ENCODE measurements around the gene LPAR1.
"Not testable (repeated sequence)": the region's sequence is repeated elsewhere in the genome, so short reads cannot be mapped to it uniquely, and the experiment has no call there.

LPAR1 gene

DNA sequence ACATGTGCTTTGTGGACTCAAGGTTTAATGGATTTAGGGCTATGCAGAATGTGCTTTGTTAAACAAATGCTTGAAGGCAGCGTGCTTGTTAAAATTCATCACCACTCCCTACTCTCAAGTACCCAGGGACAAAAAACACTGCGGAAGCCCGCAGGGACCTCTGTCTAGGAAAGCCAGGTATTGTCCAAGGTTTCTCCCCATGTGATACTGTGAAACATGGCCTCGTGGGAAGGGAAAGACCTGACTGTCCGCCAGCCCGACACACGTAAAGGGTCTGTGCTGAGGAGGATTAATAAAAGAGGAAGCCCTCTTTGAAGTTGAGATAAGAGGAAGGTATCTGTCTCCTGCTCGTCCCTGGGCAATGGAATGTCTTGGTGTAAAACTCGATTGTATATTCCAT is 211.9 kb downstream of the LPAR1 start:
- DNase-seq (ENCODE audit: low read depth in 1 of 2, low spot score in 1 of 2), result not testable (repeated sequence)

DNA sequence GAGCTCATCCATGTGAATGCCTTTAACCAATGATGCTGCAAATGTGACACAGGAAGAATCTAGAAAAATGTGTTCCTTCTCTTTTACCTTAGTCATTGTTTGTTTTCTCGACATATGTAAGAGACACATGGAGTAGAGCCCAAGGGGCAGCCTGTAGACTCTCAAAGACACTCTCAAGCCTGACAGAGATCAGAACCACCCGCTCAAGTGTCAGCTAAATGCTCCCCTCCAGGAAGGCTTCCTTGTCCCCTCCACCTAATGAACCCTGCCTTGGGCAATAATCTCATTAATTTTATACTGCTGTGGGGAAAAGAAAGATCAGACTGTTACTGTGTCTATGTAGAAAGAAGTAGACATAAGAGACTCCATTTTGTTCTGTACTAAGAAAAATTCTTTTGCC is 212.3 kb downstream of the LPAR1 start:
- DNase-seq (ENCODE audit: low read depth in 1 of 2, low spot score in 1 of 2), result no peak

DNA sequence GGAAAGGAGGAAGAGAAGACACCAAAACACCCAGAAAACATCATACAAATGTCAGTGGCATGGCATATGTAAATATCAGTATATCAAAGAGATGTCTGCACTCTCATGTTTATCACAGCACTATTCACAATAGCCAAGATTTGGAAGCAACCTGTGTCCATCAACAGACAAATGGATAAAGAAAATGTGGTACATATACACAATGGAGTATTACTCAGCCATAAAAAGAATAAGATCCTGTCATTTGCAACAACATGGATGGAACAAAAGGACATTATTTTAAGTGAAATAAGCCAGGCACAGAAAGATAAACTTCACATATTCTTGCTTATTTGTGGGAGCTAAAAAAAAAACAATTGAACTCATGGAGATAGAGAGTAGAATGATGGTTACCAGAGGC is 213.1 kb downstream of the LPAR1 start:
- DNase-seq (ENCODE audit: low read depth in 1 of 2, low spot score in 1 of 2), result not testable (repeated sequence)
